IPS-11a (cell line): ENCODE data around the gene PLXDC2.

Experiments used
- H3K4me3 ChIP-seq: one replicate; pipeline ENCODE4 v1.5.1; 2013; ENCODE audit warnings: low read depth, low read length, control low read depth

PLXDC2 gene

DNA sequence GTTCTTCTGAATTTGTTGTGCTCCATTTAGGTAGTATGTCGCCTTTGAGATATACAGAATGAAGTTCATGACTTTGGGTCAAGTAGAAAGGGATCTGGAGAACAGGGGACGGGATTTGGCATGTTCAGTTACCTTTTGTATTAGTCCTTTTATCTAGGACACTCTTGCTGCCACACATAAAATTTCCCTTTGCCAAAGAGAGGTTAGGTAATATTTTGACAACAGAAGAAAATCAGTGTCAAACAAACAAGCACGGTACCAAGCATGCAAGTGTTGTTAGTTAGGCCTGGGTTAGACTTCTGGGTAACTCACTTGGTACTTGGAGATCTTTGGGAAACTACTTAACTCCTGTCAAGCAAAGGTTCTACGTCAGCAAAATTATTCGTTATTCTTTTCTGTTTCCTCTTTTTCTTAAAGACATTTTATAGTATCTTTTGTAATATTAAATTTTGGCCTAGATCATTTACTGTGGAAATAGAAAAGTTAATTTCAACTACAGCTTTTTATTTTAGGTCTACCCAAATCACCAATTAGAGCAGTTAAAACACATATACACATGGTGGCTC, 116.7 kb downstream of the PLXDC2 start:
- no peak overlapping the region for H3K4me3 ChIP-seq

DNA sequence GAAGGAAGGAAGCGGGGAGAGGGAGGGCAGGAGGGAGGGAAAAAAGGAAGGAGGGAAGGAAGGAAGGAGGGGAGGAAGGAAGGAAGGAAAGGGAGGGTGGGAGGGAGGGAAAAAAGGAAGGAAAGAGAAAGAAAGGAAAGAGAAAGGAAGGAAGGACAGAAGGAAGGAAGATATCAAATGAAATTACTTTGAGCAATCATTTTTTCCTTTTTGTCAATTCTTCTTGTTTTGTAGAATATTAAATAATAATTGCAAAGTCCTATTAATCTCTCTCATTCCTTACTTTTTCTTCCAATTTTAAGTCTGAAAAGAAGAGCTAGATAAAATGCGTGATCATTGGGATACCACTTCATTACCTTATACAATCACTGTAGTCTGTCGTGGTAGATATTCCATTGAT, 117.5 kb downstream of the PLXDC2 start:
- no peak overlapping the region for H3K4me3 ChIP-seq

DNA sequence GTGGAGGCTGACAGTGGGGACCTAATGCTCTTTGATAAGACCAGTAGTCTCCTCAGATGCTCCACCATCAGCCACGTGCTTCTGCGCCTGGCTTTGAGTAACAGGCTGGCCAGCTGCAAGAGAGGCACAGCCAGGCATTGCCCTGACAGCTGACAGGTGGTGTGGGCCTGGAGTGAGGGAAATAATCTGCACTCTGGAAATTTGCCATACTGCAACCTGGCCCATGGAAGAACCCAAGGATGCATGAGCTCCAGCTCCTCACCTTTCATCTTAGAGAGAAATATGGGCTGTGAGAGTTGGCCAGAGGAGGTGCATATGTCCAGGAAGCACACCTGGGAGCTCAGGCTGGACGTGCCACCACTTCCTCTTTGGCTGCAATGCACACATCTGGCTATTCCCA, 118.9 kb downstream of the PLXDC2 start:
- H3K4me3 ChIP-seq: no peak overlapping the region

DNA sequence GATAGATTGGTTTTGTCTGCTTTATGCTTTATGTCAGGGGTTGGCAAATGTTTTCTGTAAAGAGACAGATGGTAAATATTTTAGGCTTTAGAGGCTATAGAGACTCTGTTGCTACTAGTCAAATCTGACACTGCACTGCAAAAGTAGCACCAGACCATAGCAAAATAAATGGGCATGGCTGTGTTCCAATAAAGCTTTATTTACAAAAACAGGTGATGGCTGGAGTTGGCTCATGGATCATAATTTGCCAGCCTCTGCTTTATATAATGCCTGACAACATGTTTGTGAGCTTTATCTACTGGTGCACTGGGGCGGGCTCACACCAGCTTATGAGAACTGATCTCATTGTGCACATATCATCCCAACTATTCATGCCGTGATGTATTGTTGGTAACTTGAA, 120.1 kb downstream of the PLXDC2 start:
- no peak overlapping the region for H3K4me3 ChIP-seq

DNA sequence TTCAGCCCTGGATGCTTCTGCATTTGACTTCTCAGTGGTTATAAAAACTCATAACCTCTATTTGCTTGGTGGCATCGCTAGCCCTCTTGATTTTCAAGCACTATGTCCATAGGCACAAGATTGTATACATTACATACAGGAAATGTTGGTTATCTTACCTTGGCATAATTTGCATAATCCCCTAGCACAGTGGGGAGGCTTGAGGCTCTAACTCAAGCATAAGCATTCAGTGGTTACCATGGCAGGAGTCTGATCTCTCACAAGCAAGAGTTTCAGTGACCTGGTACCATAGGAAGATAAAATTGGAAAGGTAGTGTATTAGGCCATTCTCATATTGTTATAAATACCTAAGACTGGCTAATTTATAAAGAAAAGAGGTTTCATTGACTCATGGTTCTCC, 121.8 kb downstream of the PLXDC2 start:
- no peak overlapping the region for H3K4me3 ChIP-seq

DNA sequence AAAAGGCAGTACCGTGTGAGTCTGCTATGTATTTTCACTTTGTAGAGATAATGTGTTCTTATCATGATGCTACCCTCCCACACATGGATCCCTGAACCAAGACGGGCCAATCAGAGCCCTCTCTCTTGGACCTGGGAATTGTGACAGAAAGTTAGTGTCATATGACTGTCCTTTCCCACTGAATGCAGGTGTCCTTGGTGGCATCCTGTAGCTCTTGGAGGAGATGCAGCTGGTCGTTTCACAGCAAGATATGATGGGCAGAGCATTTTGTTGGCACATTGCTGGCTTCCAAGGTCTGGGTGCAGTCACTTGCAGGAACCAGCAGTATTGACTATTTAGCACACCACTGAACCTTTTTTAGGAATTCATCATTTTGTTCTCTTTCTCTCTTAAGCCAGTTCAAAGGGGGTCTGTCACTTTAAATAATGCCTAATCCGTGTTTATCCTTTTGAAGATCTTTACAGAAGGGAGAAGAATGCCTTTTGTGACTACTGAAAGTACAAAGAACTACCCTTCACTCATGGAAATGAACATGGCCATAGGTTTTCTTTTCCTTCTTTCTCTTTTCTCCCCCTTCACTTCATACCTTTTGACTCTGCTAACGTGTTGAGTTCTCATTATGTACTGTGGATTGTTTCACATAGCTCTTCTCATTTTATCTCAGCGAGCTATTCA, 125.1 kb downstream of the PLXDC2 start:
- H3K4me3 ChIP-seq: no peak overlapping the region

DNA sequence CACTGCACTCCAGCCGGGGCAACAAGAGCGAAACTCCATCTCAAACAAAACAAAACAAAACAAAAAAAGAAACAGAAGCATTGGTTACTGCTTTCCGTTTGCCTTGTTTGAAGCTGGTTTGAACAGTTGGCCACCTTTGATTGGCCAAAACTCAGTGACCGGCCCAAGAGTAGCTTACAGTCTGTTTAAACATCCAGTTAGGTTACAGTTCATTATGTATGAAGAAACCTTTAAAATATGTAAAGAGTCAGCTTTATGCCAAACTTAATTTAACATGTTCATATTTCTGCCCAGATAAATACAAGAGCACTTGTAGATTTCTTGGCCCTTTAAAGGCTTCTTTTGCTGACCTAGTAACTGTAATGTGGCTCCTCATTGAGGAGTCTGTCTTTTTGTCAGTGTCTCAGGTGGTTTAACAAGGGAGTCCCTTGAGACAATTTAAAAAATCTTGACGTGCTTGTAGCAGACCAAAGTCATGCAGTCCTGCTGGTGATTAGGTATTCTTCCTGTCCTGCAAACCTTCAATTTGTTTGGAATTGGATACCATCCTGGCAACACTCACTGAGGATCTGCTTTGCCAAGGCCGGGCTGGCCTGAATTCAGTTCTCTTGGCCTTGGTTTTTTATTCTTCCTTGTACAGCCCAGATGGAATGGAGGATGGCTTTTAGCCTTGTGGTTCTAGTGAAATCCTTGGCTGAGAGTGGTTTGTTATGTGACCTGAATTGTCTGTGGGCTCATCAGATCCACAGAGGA, 128.9 kb downstream of the PLXDC2 start:
- no peak overlapping the region for H3K4me3 ChIP-seq

DNA sequence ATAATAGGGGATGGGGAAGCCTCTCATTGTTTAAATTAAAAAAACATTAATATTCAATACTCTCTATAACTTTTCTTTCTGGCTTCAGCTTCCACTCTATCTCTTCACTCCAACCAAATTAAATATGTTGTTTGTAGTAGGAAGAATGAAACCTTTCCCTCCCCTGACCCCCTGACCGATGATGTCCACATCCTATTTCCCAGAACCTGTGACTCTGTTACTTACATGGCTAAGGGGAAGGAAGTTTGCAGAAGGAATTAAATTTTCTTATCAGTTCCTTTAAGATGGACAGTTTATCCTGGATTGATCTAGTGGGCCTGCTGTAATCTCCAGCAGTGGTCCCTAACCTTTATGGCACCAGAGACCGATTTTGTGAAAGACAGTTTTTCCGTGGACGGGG, 130.0 kb downstream of the PLXDC2 start:
- H3K4me3 ChIP-seq: no peak overlapping the region

DNA sequence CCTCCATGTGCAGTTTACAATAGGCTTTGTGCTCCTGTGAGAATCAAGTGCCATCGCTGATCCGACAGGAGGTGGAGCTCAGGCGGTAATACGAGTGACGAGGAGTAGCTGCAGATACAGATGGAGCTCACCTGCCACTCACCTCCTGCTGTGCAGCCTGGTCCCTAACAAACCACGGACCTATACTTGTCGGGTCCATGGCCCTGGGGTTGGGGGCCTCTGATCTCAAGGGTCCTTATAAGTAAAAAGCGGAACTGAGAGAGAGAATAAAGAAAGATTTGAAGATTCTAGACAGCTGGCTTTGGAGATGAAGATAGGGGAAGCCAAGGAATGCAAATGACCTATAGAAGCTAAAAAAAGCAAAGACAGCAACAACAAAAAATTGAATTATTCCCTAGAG, 130.6 kb downstream of the PLXDC2 start:
- H3K4me3 ChIP-seq: no peak overlapping the region

DNA sequence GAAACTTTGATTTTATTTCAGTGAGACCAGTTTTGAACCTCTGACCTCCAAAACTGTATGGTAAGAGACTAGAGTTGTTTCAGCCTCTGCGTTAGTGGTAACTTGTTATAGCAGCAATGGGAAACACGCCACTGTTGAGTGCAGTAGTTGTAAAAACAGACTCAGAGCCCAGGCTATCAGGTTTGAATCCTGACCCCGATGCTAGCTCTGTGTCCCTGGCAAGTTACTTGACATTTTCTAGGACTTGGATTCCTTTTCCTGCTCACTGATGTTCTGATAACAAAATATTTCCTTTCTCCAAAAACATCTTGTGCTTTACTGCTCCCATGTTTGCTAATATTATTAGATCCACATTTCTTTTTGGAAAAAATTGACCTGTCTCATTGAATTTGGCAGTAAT, 131.0 kb downstream of the PLXDC2 start:
- H3K4me3 ChIP-seq: no peak overlapping the region

DNA sequence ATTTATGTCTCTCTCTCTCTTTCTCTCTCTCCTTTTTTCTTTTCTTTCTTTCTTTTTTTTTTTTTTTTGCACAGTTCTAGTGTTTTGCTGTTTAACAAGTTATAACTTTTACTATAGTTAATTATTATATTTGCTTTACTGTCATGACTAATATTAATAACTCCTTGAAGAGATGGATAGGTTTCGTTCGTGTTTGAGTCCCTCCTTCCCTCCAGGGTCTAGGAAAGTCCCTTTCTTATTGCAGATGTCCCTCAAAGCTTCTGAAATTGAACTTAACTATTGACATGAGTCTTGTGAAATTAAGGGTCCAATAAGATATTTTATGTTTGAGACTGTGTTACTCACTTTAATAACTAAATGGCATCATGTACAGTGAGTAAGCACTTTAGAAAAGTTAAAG, 131.4 kb downstream of the PLXDC2 start:
- no peak overlapping the region for H3K4me3 ChIP-seq

DNA sequence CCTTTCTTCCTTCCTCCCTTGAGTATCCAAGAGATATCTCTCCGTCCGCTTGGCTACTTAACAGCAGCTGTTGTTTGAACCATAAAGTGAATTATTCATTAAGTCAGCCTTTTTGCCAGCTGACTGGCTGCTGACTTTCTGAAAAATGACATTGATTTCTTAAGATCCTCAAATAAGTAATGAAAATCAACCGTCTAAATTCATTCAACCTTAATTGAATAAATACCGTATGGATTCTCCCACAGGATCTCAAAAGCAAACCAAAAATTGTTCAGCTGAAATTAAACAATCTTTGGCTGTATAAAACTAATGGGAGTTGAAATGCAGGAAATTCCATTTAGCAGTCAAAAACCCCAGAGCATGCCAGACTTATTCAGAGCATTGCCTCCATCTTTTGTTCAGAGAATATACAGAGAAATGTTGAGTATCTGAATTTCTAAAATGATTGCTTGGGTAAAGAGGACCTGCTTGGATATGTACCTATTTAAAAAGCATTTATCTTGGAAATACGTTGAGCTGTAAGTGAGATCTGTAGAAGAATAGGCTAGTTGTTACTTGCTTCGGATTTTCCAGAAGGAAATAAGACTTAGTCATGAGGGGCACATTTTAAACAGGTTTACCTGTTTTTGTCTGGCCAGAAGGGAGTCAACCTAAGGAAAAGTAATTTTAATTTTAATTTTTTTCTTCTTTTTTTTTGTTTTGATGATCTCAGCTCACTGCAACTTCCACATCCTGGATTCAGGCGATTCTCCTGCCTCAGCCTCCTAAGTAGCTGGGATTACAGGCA, 136.2 kb downstream of the PLXDC2 start:
- H3K4me3 ChIP-seq: no peak overlapping the region

DNA sequence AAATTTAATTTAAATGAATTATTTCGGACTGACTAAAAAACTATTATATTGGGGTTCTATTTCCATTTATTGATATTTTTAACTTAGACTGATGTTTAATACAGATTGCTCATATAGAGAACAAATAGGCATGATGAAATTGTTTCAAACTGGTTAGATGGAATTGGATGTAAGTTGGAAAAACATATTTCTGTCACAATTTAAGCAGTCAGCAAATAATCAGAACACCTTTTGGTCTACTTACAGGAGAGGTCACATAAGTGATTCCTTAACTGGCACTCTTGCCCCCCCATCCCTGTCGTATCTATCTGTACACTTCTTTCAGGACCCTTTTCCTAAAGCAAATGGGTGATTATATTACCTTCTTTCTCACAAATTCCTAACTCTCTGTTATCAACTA, 138.4 kb downstream of the PLXDC2 start:
- no peak overlapping the region for H3K4me3 ChIP-seq

DNA sequence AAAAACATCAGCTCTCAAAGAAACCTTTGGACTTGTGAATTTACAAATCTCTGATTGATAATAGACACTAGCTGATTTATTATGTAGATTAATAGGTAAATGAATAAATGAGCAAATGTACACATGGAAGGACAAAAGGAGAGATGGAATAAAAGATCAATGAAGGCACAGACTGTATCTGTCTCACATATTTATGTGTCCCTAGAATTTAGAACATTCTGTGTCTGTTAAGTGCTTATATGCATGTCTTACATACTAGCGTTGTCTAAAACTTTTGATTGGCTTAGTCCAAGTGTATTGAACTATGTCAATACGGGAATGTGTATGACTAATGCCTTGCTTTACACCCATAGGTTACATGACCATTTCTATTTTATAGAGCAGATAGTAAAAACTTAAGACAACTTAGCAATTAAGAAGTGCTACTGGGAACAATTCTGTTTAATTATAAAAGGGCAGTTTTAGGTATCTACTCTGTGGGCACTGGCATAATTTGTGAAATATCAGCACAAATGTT, 140.3 kb downstream of the PLXDC2 start:
- no peak overlapping the region for H3K4me3 ChIP-seq

DNA sequence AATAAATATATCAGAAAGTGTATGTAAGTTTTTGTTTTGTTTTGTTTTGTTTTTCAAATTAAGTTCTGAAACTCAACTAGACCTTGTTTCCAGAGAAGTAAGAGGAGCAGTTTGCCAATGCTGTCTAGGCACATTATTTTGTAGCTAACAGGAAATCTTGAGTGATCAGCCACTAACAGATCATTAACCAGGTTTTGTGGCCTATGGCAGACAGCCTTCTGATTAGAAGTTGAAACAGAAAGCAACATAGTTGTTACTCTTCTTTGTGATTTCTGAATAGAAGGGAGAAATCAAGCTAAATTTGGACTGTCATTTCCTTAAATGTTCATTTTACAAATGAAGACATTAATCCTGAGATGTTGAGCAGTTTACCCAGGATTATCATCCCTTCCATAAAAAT, 142.6 kb downstream of the PLXDC2 start:
- no peak overlapping the region for H3K4me3 ChIP-seq

DNA sequence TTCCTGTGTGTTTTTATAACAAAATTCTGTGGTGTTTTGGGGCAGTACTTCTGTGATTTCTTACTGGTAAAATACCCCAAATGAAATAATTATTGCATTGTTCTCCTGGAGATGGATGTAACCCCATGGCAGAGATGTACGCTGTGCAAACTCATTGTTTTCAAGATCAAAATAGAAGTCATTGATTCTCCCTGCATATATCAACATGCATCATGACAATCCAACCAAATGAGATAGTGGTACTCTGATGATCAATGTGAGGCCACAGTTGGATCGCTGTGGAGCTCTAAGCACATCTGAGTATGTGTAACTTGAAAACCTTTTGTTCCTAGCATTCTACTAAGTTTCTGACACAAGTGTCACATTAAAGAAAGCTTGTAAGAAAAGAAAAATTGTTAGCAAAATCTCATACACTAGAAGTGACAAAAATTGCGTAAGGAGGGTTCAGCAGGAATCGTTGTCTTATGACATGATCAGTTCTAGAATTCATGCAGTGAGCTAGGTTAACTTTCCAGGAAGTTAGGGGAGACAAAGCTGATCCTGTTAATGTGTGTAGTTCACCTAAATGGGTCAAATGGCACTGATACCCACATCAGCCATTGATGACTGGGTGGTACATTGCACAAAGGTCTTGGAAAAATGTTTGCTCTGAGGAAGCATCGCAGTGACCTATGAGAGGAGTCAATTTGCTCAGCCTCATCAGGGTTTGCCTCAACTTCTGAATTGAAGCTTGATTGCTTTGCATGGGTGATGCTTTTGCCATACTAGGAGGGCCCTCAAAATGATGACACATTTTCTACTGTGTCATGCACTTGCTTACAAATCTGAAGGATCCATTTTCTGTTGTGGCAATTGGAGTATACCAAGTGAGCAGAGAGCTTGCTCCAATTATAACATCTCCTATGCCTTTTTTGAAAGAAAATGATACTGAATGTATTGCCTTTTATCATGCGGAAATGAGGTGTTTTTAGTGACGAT, 145.1 kb downstream of the PLXDC2 start:
- no peak overlapping the region for H3K4me3 ChIP-seq

DNA sequence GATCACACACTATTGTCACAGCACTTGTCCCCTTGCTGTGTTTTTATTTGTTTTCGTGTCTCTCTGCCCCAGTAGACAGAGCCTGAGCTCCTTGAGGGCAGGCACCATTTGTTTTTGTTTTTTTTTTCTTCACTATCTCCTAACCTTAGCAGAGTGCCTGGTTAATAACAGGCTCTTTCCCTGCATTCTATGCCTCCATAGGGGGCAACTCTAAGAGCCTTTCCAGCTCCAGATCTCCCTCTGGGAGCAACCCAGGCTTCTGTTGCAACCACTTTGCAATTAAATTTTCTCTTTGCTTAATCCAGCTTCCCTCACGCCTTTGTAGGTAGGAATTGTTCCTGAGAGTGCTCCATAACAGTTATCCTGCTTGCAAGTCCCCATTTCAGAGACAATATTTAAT, 148.4 kb downstream of the PLXDC2 start:
- H3K4me3 ChIP-seq: no peak overlapping the region

DNA sequence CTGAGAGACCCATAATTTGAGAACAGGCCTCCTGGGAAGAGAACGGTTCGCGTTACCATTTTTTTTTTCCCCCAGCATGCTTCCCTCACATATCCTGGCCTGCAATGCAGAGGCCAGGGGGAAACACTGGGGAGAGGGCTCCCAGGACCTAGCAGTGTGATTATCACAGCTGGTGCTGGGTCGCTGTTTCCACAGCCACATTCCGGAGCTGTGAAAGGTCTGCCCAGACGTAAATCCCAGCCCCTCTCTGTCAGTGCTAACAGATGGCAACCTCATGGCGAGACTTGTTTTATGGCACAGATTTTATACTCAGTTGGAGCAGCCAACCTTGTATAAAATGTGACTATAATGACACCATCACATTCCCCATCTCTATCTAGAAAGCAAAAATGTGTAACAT, 150.5 kb downstream of the PLXDC2 start:
- no peak overlapping the region for H3K4me3 ChIP-seq

DNA sequence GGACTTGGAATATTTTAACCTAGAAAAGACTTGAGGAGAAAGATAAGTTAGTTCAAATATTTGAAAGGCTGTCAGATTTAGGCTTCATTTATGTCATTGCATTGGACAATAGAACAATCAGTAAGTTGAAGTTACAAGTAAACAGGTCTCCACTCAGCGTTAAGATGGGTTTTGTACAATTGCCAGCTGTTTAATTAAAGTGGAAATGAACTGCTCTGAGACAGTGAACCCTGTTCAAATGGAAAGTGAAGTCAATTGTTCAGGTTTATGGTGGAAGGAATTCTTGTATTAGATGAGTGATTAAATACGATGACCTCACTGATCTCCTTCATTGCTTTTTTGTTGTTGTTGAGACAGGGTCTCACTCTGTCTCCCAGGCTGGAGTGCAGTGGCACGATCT, 151.7 kb downstream of the PLXDC2 start:
- no peak overlapping the region for H3K4me3 ChIP-seq

DNA sequence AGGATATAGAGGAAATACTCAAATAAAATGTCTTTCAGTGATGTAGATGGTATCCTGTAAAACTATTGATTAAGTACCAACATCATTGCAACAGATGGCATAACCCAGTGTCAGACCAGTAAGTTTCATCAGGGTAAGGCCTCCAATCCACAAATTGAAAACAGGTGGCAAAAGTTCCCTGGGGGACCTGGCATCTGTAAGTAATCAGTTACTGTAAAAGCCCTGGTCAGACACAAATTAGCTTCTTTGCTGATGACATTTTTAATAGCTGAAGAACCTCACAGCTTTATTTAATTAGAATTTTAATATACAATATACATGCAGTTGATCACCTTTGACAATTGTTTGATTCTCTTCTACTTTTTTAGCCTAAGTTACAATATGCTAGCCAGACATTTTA, 152.5 kb downstream of the PLXDC2 start:
- H3K4me3 ChIP-seq: no peak overlapping the region
